EL (cell line): Measurements from ENCODE around the gene PTPN2.

ENCODE experiments used
- DNase-seq: peaks from one replicate; pipeline ENCODE4 v3.0.0-alpha.2; 2016

Gene PTPN2

GRCh38 chr18:12857215-12857905 lies 26.7 kb downstream of the PTPN2 start:
- DNase-seq, result no peak

GRCh38 chr18:12855916-12856315 lies 28.1 kb downstream of the PTPN2 start:
- DNase-seq, result no peak

- no peak for DNase-seq
Observed at GRCh38 chr18:12852566-12853315, 31.3 kb downstream of the PTPN2 start.

- no peak for DNase-seq
Observed at GRCh38 chr18:12851716-12852115, 32.3 kb downstream of the PTPN2 start.

GRCh38 chr18:12849548-12849947 lies 34.5 kb downstream of the PTPN2 start:
- no peak for DNase-seq

GRCh38 chr18:12848405-12848804 lies 35.6 kb downstream of the PTPN2 start:
- DNase-seq, result no peak

GRCh38 chr18:12844391-12844790 lies 39.6 kb downstream of the PTPN2 start:
- no peak for DNase-seq

GRCh38 chr18:12843420-12844350 lies 40.4 kb downstream of the PTPN2 start:
- DNase-seq, result no peak

- DNase-seq, result no peak
Observed at GRCh38 chr18:12842459-12843380, 41.3 kb downstream of the PTPN2 start.

GRCh38 chr18:12841070-12841469 lies 43.0 kb downstream of the PTPN2 start:
- DNase-seq, result no peak

- DNase-seq, result no peak
Observed at GRCh38 chr18:12840382-12840781, 43.7 kb downstream of the PTPN2 start.

- DNase-seq, result no peak
Observed at GRCh38 chr18:12839526-12840196, 44.4 kb downstream of the PTPN2 start.

GRCh38 chr18:12839057-12839525 lies 44.9 kb downstream of the PTPN2 start:
- no peak for DNase-seq

- DNase-seq, result peak; percentile 97
Observed at GRCh38 chr18:12838178-12838634, 45.8 kb downstream of the PTPN2 start.

- DNase-seq, result no peak
Observed at GRCh38 chr18:12837747-12838146, 46.3 kb downstream of the PTPN2 start.

- DNase-seq, result no peak
Observed at GRCh38 chr18:12836551-12836950, 47.5 kb downstream of the PTPN2 start.

- DNase-seq, result no peak
Observed at GRCh38 chr18:12828116-12829051, 55.7 kb downstream of the PTPN2 start.

GRCh38 chr18:12827588-12827987 lies 56.4 kb downstream of the PTPN2 start:
- no peak for DNase-seq

GRCh38 chr18:12825230-12825629 lies 58.8 kb downstream of the PTPN2 start:
- no peak for DNase-seq

- DNase-seq, result no peak
Observed at GRCh38 chr18:12823892-12824291, 60.1 kb downstream of the PTPN2 start.
